A549 (cell line): ENCODE data around the gene SUGCT.

ENCODE experiments used
- CBX2 ChIP-seq: fragments of 200-600 bp; sonication (generic); IDR thresholded peaks from 2 replicates; pipeline ENCODE4 v1.6.1; 2016; ENCODE audit warnings: low read depth, mild to moderate bottlenecking, borderline replicate concordance
- CBX8 ChIP-seq: fragments of 200-600 bp; sonication (generic); IDR thresholded peaks from 2 replicates; pipeline ENCODE4 v1.6.1; 2016
- CEBPB ChIP-seq, 2 experiments: fragments of >200 bp in 1 of 2; sonication (Bioruptor Twin) in 1 of 2; formaldehyde crosslinking in 1 of 2; IDR thresholded peaks; 2 replicates each; pipeline ENCODE4 v1.6.1; 2012 to 2016
- POLR2A ChIP-seq: IDR thresholded peaks from 2 replicates; pipeline ENCODE4 v1.6.1; 2012; ENCODE audit warnings: mild to moderate bottlenecking, low read length
- RAD21 ChIP-seq, 2 experiments: fragments of >200 bp in 1 of 2; sonication (Bioruptor Twin) in 1 of 2; formaldehyde crosslinking in 1 of 2; IDR thresholded peaks in 1 of 2; conservative IDR thresholded peaks in 1 of 2; 2 replicates in 1 of 2; 3 replicates in 1 of 2; pipeline ENCODE4 v1.6.1; 2012 to 2018; ENCODE audit warnings: inconsistent platforms in 1 of 2
- ZFP36 ChIP-seq: fragments of 450-650 bp; IDR thresholded peaks from 2 replicates; pipeline ENCODE4 v1.6.1; 2014; ENCODE audit warnings: borderline replicate concordance; ENCODE audit not compliant: partially characterized antibody
- TF ChIP-seq, protein P1 (sequence below): fragments of >200 bp; sonication (Bioruptor Twin); formaldehyde crosslinking; IDR thresholded peaks from 3 replicates; pipeline ENCODE4 v1.5.1; 2016
- TF ChIP-seq, protein P2 (sequence below): fragments of 250-450 bp; sonication (Bioruptor Pico); IDR thresholded peaks from 2 replicates; pipeline ENCODE4 v1.5.0; 2020; ENCODE audit warnings: low read depth, mild to moderate bottlenecking, moderate library complexity

DNA sequence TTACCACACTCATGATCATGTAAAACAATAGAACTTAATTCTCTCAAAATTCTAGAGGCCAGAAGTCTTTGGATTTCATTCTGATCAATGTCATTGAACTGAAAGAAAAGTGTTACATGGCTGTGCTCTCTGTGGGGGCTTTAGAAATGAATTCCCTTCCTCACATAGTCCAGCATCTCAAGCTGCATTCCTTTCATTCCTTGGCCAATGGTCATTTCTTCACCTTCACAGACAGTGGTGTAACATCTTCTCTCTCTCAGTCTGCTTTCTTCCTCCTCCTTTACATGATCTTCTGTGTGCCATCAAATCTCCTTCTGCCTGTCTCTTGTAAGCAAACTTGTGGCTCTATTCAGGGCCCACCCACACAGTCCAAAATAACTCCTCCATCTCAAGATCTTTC is 735.3 kb downstream of the SUGCT start:
- TF ChIP-seq, protein P1, sequence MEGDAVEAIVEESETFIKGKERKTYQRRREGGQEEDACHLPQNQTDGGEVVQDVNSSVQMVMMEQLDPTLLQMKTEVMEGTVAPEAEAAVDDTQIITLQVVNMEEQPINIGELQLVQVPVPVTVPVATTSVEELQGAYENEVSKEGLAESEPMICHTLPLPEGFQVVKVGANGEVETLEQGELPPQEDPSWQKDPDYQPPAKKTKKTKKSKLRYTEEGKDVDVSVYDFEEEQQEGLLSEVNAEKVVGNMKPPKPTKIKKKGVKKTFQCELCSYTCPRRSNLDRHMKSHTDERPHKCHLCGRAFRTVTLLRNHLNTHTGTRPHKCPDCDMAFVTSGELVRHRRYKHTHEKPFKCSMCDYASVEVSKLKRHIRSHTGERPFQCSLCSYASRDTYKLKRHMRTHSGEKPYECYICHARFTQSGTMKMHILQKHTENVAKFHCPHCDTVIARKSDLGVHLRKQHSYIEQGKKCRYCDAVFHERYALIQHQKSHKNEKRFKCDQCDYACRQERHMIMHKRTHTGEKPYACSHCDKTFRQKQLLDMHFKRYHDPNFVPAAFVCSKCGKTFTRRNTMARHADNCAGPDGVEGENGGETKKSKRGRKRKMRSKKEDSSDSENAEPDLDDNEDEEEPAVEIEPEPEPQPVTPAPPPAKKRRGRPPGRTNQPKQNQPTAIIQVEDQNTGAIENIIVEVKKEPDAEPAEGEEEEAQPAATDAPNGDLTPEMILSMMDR: no peak
- no peak for TF ChIP-seq POLR2A
- TF ChIP-seq ZFP36: no peak
- no peak for TF ChIP-seq RAD21 (conservative IDR thresholded peaks at IDR 0.05 in 1 of 2, IDR thresholded peaks at IDR 0.05 in 1 of 2)
- TF ChIP-seq CBX2: no peak
- no peak for TF ChIP-seq CBX8
- TF ChIP-seq, protein P2, sequence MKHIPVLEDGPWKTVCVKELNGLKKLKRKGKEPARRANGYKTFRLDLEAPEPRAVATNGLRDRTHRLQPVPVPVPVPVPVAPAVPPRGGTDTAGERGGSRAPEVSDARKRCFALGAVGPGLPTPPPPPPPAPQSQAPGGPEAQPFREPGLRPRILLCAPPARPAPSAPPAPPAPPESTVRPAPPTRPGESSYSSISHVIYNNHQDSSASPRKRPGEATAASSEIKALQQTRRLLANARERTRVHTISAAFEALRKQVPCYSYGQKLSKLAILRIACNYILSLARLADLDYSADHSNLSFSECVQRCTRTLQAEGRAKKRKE (CRISPR knock-in tag): no peak
- no peak for TF ChIP-seq CEBPB (IDR thresholded peaks at IDR 0.05)
